Neural progenitor cell (in vitro differentiated cells): ENCODE measurements around the gene CETN2.

Source experiments
- EZH2 ChIP-seq: fragments of 200-600 bp; sonication (generic); IDR thresholded peaks from 2 replicates; pipeline ENCODE4 v1.6.1; 2017; ENCODE audit warnings: antibody characterized with exemption, mild to moderate bottlenecking, moderate library complexity
- EZH2phosphoT487 ChIP-seq: fragments of 200-600 bp; sonication (generic); IDR thresholded peaks from 2 replicates; pipeline ENCODE4 v1.6.1; 2017; ENCODE audit warnings: antibody characterized with exemption
- TF ChIP-seq, protein P1 (sequence below): fragments of 200-600 bp; sonication (generic); IDR thresholded peaks from 2 replicates; pipeline ENCODE4 v1.5.1; 2017; ENCODE audit warnings: antibody characterized with exemption, mild to moderate bottlenecking

DNA sequence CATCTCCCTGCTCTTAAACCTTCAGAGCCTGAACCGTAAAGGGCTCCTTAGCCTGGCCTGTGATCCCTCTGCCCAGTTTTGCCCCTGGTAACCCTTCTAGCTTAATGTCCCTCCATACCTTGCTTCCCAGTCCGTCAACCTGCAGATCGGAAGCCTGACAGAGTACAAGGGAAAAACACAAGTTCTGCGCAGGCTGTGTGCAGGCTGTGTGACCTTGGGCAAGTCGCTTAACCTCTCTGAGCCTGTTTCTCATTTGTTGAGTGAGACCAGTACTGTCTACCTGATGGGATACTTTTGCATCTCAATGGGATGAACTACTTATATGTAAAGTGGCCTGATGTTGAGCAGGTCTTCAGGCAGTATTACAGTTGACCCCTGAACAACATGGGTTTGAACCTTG lies 2.0 kb upstream of the CETN2 start:
- TF ChIP-seq, protein P1, sequence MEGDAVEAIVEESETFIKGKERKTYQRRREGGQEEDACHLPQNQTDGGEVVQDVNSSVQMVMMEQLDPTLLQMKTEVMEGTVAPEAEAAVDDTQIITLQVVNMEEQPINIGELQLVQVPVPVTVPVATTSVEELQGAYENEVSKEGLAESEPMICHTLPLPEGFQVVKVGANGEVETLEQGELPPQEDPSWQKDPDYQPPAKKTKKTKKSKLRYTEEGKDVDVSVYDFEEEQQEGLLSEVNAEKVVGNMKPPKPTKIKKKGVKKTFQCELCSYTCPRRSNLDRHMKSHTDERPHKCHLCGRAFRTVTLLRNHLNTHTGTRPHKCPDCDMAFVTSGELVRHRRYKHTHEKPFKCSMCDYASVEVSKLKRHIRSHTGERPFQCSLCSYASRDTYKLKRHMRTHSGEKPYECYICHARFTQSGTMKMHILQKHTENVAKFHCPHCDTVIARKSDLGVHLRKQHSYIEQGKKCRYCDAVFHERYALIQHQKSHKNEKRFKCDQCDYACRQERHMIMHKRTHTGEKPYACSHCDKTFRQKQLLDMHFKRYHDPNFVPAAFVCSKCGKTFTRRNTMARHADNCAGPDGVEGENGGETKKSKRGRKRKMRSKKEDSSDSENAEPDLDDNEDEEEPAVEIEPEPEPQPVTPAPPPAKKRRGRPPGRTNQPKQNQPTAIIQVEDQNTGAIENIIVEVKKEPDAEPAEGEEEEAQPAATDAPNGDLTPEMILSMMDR = no peak
- TF ChIP-seq EZH2phosphoT487 = no peak
- TF ChIP-seq EZH2 = no peak
